Lower leg skin (tissue), 3 donors: ENCODE measurements around the gene CACNA1H.

Experiments
- CTCF ChIP-seq, 3 donors: fragments of 450-650 bp; IDR thresholded peaks; one replicate each; pipeline ENCODE4 v1.5.1; 2016; ENCODE audit warnings: antibody characterized with exemption in 3 of 3, mild to moderate bottlenecking in 3 of 3, moderate library complexity in 2 of 3
- POLR2A ChIP-seq, 2 donors: fragments of 450-650 bp; IDR thresholded peaks; one replicate each; pipeline ENCODE4 v1.6.1; 2016 to 2017; ENCODE audit warnings: antibody characterized with exemption in 2 of 2, mild to moderate bottlenecking in 1 of 2, moderate library complexity in 1 of 2

GRCh38 chr16:1260101-1260680 lies 107.3 kb downstream of the CACNA1H start:
- TF ChIP-seq POLR2A (IDR thresholded peaks at IDR 0.05) (no peak), CTCF (IDR thresholded peaks at IDR 0.05) (no peak)
